Erythroblast (primary cell): ENCODE results near the gene INTS12.

Experiments used
- GATA1 ChIP-seq: IDR thresholded peaks from 2 replicates; pipeline ENCODE4 v1.6.1; 2011; ENCODE audit warnings: low read depth, mild to moderate bottlenecking, control low read depth, low read length, moderate library complexity
- POLR2A ChIP-seq: IDR thresholded peaks from 2 replicates; pipeline ENCODE4 v1.6.1; 2011; ENCODE audit warnings: mild to moderate bottlenecking, low read length

GRCh38 chr4:105633241-105633640 lies 75.2 kb downstream of the INTS12 start:
- TF ChIP-seq POLR2A = no peak
- no peak for TF ChIP-seq GATA1
